Right atrium auricular region (tissue), 2 donors: ENCODE measurements around the gene HDGFL2. TPM values are rescaled to one million over a fixed set of nuclear protein-coding genes. Genes with fewer than 3 reads are reported as not detected.

ENCODE experiments used
- DNase-seq: peaks from one replicate; pipeline ENCODE4 v3.0.0-alpha.2; 2019; ENCODE audit warnings: low spot score
- H3K27ac ChIP-seq, 2 donors: fragments of 200-600 bp; sonication (generic); 1 replicate in 1 of 2; 2 replicates in 1 of 2; pipeline ENCODE4 v1.5.1; 2016 to 2019
- H3K27me3 ChIP-seq, 2 donors: fragments of 200-600 bp; sonication (generic); one replicate each; pipeline versions ENCODE4 v1.5.1 to v1.6.0; 2017 to 2019
- H3K36me3 ChIP-seq: fragments of 200-600 bp; sonication (generic); one replicate; pipeline ENCODE4 v1.5.1; 2016
- H3K4me1 ChIP-seq, 2 donors: fragments of 200-600 bp; sonication (generic); one replicate each; pipeline versions ENCODE4 v1.5.1 to v1.6.0; 2017 to 2019
- H3K4me3 ChIP-seq, 2 donors: fragments of 200-600 bp; sonication (generic); 1 replicate in 1 of 2; 2 replicates in 1 of 2; pipeline ENCODE4 v1.5.1; 2017 to 2019; ENCODE audit warnings: mild to moderate bottlenecking in 1 of 2, moderate library complexity in 1 of 2
- H3K9me3 ChIP-seq, 2 donors: fragments of 200-600 bp; sonication (generic); one replicate each; pipeline ENCODE4 v1.5.1; 2019
- CTCF ChIP-seq, 2 donors: fragments of 200-600 bp; sonication (generic); IDR thresholded peaks; one replicate each; pipeline ENCODE4 v1.5.1; 2019; ENCODE audit warnings: antibody characterized with exemption in 2 of 2
- total RNA-seq, 2 donors: library from RNA; depleted of rRNA; stranded (reverse); fragments of >200 nt; gene quantifications; one replicate each; pipeline ENCODE4 v1.1.0, GENCODE V29; 2016

HDGFL2 gene
- total RNA-seq, 2 donors from 2014 or later = 18.3 to 24.8 TPM

DNA sequence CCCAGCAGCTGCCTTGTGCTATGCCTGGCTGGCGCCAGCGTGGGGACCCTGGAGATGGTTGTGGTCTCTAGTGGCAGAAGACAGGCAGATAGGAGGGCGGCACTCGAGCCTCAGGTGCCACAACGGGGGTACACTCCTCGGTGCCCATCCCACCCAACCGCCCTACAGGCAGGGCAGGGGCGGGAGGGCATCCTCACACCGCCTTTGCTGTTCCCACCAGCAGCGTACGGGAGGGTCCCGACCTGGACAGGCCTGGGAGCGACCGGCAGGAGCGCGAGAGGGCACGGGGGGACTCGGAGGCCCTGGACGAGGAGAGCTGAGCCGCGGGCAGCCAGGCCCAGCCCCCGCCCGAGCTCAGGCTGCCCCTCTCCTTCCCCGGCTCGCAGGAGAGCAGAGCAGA, 29.6 kb downstream of the HDGFL2 start:
- Histone ChIP-seq H3K27ac (no peak overlapping the region), H3K36me3 (peaks cover 92% of the 10 kb centered on the region), H3K4me3 (no peak overlapping the region), H3K27me3 (no peaks in the 10 kb centered on the region), H3K4me1 (peaks cover 0 to 4% of the 10 kb centered on the region in 2 donors), H3K9me3 (no peaks in the 10 kb centered on the region)
- no peak for TF ChIP-seq CTCF (IDR thresholded peaks at IDR 0.05)
- no peak for DNase-seq

- TF ChIP-seq CTCF (IDR thresholded peaks at IDR 0.05) = no peak
- H3K36me3 ChIP-seq = peaks cover 94% of the 10 kb centered on the region
- no peak overlapping the region for H3K27ac ChIP-seq
- peaks cover 0 to 9% of the 10 kb centered on the region in 2 donors for H3K4me1 ChIP-seq
- no peaks in the 10 kb centered on the region for H3K27me3 ChIP-seq
- H3K9me3 ChIP-seq = no peaks in the 10 kb centered on the region
- H3K4me3 ChIP-seq = no peak overlapping the region
- no peak for DNase-seq
Measured at GRCh38 chr19:4502282-4503131, 30.4 kb downstream of the HDGFL2 start.

GRCh38 chr19:4503132-4503824, 31.2 kb downstream of the HDGFL2 start:
- H3K27ac ChIP-seq = no peak overlapping the region
- peaks cover 0 to 9% of the 10 kb centered on the region in 2 donors for H3K4me1 ChIP-seq
- H3K27me3 ChIP-seq = no peaks in the 10 kb centered on the region
- H3K4me3 ChIP-seq = no peak overlapping the region
- H3K36me3 ChIP-seq = peaks cover 94% of the 10 kb centered on the region
- TF ChIP-seq CTCF (IDR thresholded peaks at IDR 0.05) = no peak
- H3K9me3 ChIP-seq = no peaks in the 10 kb centered on the region
- DNase-seq = no peak

DNA sequence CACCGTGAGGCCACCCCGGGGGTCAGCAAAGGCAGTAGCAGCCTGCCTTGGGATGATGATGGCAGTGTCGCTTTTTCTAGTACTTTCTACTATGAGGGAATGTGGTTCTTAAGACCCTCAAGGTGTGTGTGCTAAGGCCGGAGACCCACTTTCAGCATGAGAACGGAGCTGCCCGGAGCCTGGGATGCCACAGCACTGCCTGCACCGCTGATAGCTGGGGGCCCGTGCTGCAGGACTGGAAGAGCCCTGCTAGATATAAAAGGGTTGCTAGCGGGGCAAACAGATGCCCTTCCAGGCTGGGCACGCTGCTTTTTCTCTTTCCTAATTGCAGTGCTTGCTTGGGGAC, 31.7 kb downstream of the HDGFL2 start:
- DNase-seq = no peak
- Histone ChIP-seq H3K27ac (no peak overlapping the region), H3K9me3 (no peaks in the 10 kb centered on the region), H3K4me1 (peaks cover 0 to 9% of the 10 kb centered on the region in 2 donors), H3K4me3 (no peak overlapping the region), H3K36me3 (peaks cover 94% of the 10 kb centered on the region), H3K27me3 (no peaks in the 10 kb centered on the region)
- TF ChIP-seq CTCF (IDR thresholded peaks at IDR 0.05) = no peak

GRCh38 chr19:4504297-4504701, 32.2 kb downstream of the HDGFL2 start:
- no peaks in the 10 kb centered on the region for H3K9me3 ChIP-seq
- TF ChIP-seq CTCF (IDR thresholded peaks at IDR 0.05) = no peak
- DNase-seq = no peak
- peaks cover 90% of the 10 kb centered on the region for H3K36me3 ChIP-seq
- no peak overlapping the region for H3K4me3 ChIP-seq
- H3K4me1 ChIP-seq = peaks cover 0 to 9% of the 10 kb centered on the region in 2 donors
- no peaks in the 10 kb centered on the region for H3K27me3 ChIP-seq
- no peak overlapping the region for H3K27ac ChIP-seq
